Smooth muscle cell (in vitro differentiated cells): ENCODE data around the gene HBA1. TPM values are rescaled to one million over a fixed set of nuclear protein-coding genes. Genes with fewer than 3 reads are reported as not detected.
"Not testable (repeated sequence)": the region's sequence is repeated elsewhere in the genome, so short reads cannot be mapped to it uniquely, and the experiment has no call there.

Experiments used
- DNase-seq: peaks from one replicate; lab custom pipeline; 2025; ENCODE audit not compliant: unreplicated experiment; lab: John Stamatoyannopoulos, UW
- H2AFZ ChIP-seq: fragments of 200-600 bp; sonication (generic); 2 replicates; pipeline ENCODE4 v1.6.0; 2016; ENCODE audit warnings: antibody characterized with exemption, low read depth, mild to moderate bottlenecking
- H3F3A ChIP-seq: fragments of 200-600 bp; sonication (generic); 2 replicates; pipeline ENCODE4 v1.6.0; 2017; ENCODE audit warnings: antibody characterized with exemption, low read depth
- H3K27ac ChIP-seq: fragments of 200-600 bp; sonication (generic); 2 replicates; pipeline ENCODE4 v1.5.1; 2016; ENCODE audit warnings: low read depth, mild to moderate bottlenecking
- H3K27me3 ChIP-seq: fragments of 200-600 bp; sonication (generic); 2 replicates; pipeline ENCODE4 v1.6.1; 2016; ENCODE audit warnings: low read depth, mild to moderate bottlenecking
- H3K36me3 ChIP-seq: fragments of 200-600 bp; sonication (generic); 2 replicates; pipeline ENCODE4 v1.5.1; 2016; ENCODE audit warnings: low read depth
- H3K4me1 ChIP-seq: fragments of 200-600 bp; sonication (generic); 2 replicates; pipeline ENCODE4 v1.5.1; 2016; ENCODE audit warnings: low read depth
- H3K4me2 ChIP-seq: fragments of 200-600 bp; sonication (generic); 2 replicates; pipeline ENCODE4 v1.6.0; 2016; ENCODE audit warnings: mild to moderate bottlenecking
- H3K4me3 ChIP-seq: fragments of 200-600 bp; sonication (generic); 2 replicates; pipeline ENCODE4 v1.5.1; 2016; ENCODE audit warnings: mild to moderate bottlenecking
- H3K79me2 ChIP-seq: fragments of 200-600 bp; sonication (generic); 2 replicates; pipeline ENCODE4 v1.6.0; 2016; ENCODE audit warnings: low read depth, mild to moderate bottlenecking
- H3K9ac ChIP-seq: fragments of 200-600 bp; sonication (generic); 2 replicates; pipeline ENCODE4 v1.6.0; 2016; ENCODE audit warnings: low read depth
- H3K9me3 ChIP-seq: fragments of 200-600 bp; sonication (generic); replicated peaks from 2 replicates; pipeline ENCODE4 v1.5.1; 2016; ENCODE audit warnings: low read depth
- H4K20me1 ChIP-seq: fragments of 200-600 bp; sonication (generic); 2 replicates; pipeline ENCODE4 v1.6.0; 2016; ENCODE audit warnings: low read depth
- WGBS: methylation state at CpG from one replicate; pipeline ENCODE4 v1.1.7; 2016; ENCODE audit warnings: low lambda C conversion rate; 5-methylcytosine and 5-hydroxymethylcytosine counted together
- polyA plus RNA-seq: library from polyadenylated mRNA; unstranded; fragments of >200 nt; fragmentation: Nextera tagmentation; extraction: Ambion mirVana; gene quantifications from 2 replicates; pipeline ENCODE4 v1.2.1, GENCODE V29; 2016
- total RNA-seq: library from RNA; depleted of rRNA; stranded (reverse); fragments of >200 nt; gene quantifications from 2 replicates; pipeline ENCODE4 v1.2.3, GENCODE V29; 2014
- TF ChIP-seq, protein P1 (sequence below): fragments of 200-600 bp; sonication (generic); IDR thresholded peaks from 2 replicates; pipeline ENCODE4 v1.5.1; 2017; ENCODE audit warnings: borderline replicate concordance, mild to moderate bottlenecking, antibody characterized with exemption; ENCODE audit not compliant: insufficient read depth, poor library complexity, severe bottlenecking

HBA1 gene
- total and polyA plus RNA-seq, 2 experiments from 2014 or later, result not detected

DNA sequence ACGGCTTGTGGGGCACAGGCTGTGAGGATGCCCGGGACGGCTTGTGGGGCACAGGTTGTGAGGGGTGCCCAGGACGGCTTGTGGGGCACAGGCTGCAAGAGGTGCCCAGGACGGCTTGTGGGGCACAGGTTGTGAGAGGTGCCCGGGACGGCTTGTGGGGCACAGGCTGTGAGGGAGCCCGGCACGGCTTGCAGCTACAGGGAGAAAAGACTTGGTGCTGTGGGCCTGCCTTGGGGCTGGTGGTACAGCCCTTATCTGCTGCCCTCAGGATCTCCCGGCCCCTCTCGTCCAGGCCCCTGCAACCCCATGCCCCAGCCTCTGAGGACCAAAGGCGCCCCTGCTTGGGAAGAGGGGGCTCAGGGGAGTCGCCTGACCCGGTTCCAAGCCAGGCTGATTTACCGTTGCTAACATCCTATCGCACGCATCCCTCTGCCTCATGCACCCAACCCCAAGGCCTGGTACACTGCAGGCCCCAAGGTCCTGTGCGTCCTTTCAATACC lies 15.7 kb upstream of the HBA1 start:
- Histone ChIP-seq H3K27me3 (peaks cover 57% of the 10 kb centered on the region), H3K4me2 (no peak overlapping the region), H4K20me1 (no peaks in the 10 kb centered on the region), H3F3A (no peaks in the 10 kb centered on the region), H3K4me3 (no peak overlapping the region), H2AFZ (no peak overlapping the region), H3K9me3 (no peaks in the 10 kb centered on the region), H3K79me2 (no peaks in the 10 kb centered on the region), H3K9ac (no peak overlapping the region), H3K27ac (no peak overlapping the region), H3K36me3 (no peaks in the 10 kb centered on the region), H3K4me1 (peaks cover 5% of the 10 kb centered on the region)
- no peak for DNase-seq
- 66% methylated on average over 12 of the region's 18 CpGs for WGBS
- TF ChIP-seq, protein P1, sequence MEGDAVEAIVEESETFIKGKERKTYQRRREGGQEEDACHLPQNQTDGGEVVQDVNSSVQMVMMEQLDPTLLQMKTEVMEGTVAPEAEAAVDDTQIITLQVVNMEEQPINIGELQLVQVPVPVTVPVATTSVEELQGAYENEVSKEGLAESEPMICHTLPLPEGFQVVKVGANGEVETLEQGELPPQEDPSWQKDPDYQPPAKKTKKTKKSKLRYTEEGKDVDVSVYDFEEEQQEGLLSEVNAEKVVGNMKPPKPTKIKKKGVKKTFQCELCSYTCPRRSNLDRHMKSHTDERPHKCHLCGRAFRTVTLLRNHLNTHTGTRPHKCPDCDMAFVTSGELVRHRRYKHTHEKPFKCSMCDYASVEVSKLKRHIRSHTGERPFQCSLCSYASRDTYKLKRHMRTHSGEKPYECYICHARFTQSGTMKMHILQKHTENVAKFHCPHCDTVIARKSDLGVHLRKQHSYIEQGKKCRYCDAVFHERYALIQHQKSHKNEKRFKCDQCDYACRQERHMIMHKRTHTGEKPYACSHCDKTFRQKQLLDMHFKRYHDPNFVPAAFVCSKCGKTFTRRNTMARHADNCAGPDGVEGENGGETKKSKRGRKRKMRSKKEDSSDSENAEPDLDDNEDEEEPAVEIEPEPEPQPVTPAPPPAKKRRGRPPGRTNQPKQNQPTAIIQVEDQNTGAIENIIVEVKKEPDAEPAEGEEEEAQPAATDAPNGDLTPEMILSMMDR, result no peak

DNA sequence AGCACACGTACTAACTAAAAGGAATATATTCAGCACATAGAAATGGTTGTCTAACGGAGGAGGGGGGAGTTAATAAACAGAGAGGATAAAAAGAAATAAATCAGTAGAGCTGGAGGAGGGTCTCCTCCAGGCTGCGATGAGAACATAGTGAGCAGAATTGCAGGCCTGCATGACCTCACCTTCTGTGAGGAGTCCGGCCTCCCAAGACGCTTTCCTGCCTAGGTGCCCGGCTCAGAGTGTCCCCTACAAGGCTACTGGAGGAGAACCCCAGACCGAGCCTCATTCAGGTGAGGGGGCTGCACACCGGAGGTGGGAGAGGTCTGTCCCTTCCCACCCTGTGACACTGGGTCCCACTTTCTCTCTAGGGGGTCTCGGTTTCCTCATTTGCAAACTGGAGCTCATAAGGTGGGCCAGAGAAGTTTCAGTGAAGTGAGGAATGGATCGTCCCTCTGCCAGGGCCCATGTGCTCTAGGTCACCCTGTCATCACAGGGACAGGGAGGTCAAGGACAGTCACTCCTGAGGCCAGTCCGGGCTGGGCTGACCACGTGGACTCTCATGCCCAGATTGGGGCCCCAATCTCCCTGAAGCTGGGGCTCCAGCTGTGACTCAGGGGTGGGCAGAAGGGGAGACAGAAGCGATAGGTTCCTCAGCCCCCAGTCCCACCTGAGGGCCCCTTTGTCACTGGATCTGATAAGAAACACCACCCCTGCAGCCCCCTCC lies 14.0 kb upstream of the HBA1 start:
- no peak overlapping the region for H3K27ac ChIP-seq
- no peak overlapping the region for H2AFZ ChIP-seq
- 90% methylated on average over 13 of the region's 13 CpGs for WGBS
- no peak overlapping the region for H3K4me3 ChIP-seq
- no peak for DNase-seq
- no peaks in the 10 kb centered on the region for H3K36me3 ChIP-seq
- no peaks in the 10 kb centered on the region for H3K9me3 ChIP-seq
- TF ChIP-seq, protein P1, result no peak
- no peaks in the 10 kb centered on the region for H3K79me2 ChIP-seq
- H3K27me3 ChIP-seq, result peaks cover 60% of the 10 kb centered on the region
- no peak overlapping the region for H3K9ac ChIP-seq
- no peaks in the 10 kb centered on the region for H4K20me1 ChIP-seq
- H3K4me1 ChIP-seq, result peaks cover 5% of the 10 kb centered on the region
- H3K4me2 ChIP-seq, result no peak overlapping the region
- no peaks in the 10 kb centered on the region for H3F3A ChIP-seq

DNA sequence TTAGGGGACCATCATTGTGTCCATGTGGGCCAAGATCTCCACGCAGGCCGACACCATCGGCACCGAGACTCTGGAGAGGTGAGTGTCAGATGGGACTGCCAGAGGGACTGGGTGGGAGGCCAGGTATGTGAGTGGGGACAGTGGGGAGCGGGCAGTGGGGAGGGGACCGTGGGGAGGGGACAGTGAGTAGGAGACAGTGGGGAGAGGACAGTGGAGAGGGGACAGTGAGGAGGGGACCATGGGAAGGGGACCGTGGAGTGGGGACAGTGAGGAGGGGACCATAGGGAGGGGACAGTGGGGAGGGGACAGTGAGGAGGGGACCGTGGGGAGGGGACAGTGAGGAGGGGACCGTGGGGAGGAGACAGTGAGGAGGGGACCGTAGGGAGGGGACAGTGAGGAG lies 13.3 kb upstream of the HBA1 start:
- not testable (repeated sequence) for H3K4me1 ChIP-seq, H3K9me3 ChIP-seq, H3K4me2 ChIP-seq, H3K27ac ChIP-seq, H2AFZ ChIP-seq, H3K79me2 ChIP-seq, H3F3A ChIP-seq, H3K4me3 ChIP-seq, H3K36me3 ChIP-seq, H3K9ac ChIP-seq, H4K20me1 ChIP-seq, DNase-seq
- peaks cover 61% of the 10 kb centered on the region for H3K27me3 ChIP-seq
- no CpG with 5 or more reads among the region's 10 CpGs for WGBS

DNA sequence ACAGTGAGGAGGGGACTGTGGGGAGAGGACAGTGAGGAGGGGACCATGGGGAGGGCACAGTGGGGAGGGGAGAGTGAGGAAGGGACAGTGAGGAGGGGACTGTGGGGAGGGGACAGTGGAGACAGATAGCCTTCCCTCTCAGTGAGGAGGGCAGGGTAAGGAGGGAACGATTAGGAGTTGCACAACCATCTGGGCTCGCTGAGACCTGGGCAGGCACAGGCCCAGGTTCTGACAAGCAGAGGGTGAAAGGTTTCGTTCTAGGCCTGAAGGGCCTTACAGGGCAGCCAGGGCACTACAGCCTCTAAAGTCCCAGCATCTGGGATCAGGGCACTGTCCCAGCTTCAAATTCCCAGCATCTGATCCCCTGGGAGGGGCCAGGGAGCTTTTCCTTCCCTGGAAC lies 12.8 kb upstream of the HBA1 start:
- H3K4me2 ChIP-seq, H3K4me3 ChIP-seq, DNase-seq, H3K9ac ChIP-seq, H4K20me1 ChIP-seq, H2AFZ ChIP-seq, H3K36me3 ChIP-seq, H3K27ac ChIP-seq, H3K4me1 ChIP-seq, H3K79me2 ChIP-seq, H3K9me3 ChIP-seq, H3F3A ChIP-seq: not testable (repeated sequence)
- peaks cover 62% of the 10 kb centered on the region for H3K27me3 ChIP-seq
- WGBS, result 40% methylated on average over 1 of the region's 3 CpGs

DNA sequence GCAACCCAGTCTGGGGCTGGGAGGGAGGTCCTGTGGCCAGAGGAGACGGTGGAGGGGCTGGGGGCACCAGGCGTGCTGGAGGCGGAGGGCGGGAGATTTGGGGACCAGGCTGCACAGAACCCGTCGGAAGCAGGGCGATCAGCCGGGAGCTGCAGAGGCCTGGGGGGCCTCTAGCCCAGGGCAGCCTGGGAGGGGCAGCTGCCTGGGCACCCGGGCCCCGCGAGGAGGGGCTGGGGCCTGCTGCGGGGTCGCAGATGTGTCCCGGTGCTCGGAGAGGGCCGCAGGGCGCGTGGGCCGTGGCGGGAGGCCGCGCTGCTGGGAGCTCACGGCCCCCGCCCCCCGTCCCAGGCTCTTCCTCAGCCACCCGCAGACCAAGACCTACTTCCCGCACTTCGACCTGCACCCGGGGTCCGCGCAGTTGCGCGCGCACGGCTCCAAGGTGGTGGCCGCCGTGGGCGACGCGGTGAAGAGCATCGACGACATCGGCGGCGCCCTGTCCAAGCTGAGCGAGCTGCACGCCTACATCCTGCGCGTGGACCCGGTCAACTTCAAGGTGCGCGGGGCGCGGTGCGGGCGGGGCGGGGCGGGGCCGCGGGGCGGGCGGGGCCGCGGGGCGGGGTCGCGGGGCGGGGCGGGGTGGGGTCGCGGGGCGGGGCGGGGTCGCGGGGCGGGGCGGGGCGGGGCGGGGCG lies 12.2 kb upstream of the HBA1 start:
- not testable (repeated sequence) for H3F3A ChIP-seq, H3K27ac ChIP-seq, H4K20me1 ChIP-seq, H3K9ac ChIP-seq, H3K4me3 ChIP-seq, H3K36me3 ChIP-seq, DNase-seq, H2AFZ ChIP-seq, H3K9me3 ChIP-seq, H3K4me2 ChIP-seq, H3K4me1 ChIP-seq, H3K79me2 ChIP-seq
- WGBS, result no CpG with 5 or more reads among the region's 80 CpGs
- peaks cover 63% of the 10 kb centered on the region for H3K27me3 ChIP-seq
